Measurements from ENCODE around the gene NEK11. TPM values are rescaled to one million over a fixed set of nuclear protein-coding genes. Genes with fewer than 3 reads are reported as not detected.

NEK11 gene
- polyA plus RNA-seq, 3 donors = 0.31 to 0.56 (median 0.43) TPM

DNA sequence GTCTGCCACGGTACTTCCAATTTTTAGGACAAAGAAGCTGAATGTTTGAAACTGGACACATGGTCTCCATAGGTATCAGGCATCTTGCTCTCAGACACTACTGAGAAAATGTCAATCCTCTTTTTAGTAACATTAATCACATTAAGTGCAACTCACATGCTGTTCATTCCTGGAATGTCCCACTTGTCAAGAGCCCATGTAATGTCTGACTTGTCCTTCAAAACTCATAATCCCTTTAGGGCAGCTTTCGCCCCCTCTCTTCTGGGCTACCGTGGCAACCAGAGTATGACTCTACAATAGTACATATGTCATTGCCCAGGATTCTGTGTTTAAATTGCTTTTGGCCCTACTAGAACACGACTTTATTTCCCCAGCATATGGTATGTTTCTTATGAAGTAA, 367.2 kb downstream of the NEK11 start:
- H3K27me3 ChIP-seq (ENCODE audit: control insufficient read depth in 2 of 2, insufficient read depth in 2 of 2, low read length in 2 of 2) = no peaks in the 10 kb centered on the region
- Mint-ChIP-seq H3K4me1 (peaks cover 14% of the 10 kb centered on the region), H3K36me3 (no peaks in the 10 kb centered on the region), H3K27me3 (ENCODE audit: low read depth in 3 of 3) (peaks cover 0 to 2% (median 2%) of the 10 kb centered on the region in 3 donors), H3K9me3 (peaks cover 0 to 7% (median 3%) of the 10 kb centered on the region in 7 donors), H3K27ac (no peak overlapping the region), H3K4me3 (no peak overlapping the region)
- no peak overlapping the region for H2AFZ ChIP-seq (ENCODE audit: insufficient read depth, low read depth, low read length, poor library complexity, severe bottlenecking)
- DNase-seq = no peak
- no peak overlapping the region for H3K27ac ChIP-seq (ENCODE audit: low read depth in 1 of 2, low read length in 2 of 2)
- TF ChIP-seq CTCF (IDR thresholded peaks at IDR 0.05) = no peak
- WGBS (ENCODE audit: insufficient coverage) = 100% methylated on average over 1 of the region's 4 CpGs
- H3K4me1 ChIP-seq (ENCODE audit: control insufficient read depth in 1 of 2, insufficient read depth in 2 of 2, low read length in 2 of 2) = peaks cover 16 to 19% of the 10 kb centered on the region in 2 donors
- H3K4me3 ChIP-seq (replicated peaks in 1 of 3; ENCODE audit: low read depth in 2 of 3, low read length in 3 of 3) = no peak overlapping the region
- intact Hi-C loops (cut with micrococcal nuclease) = no loop called here
- no peak overlapping the region for H3K9ac ChIP-seq (ENCODE audit: insufficient read depth, low read length, poor library complexity, severe bottlenecking)
- no peak overlapping the region for H3K4me2 ChIP-seq (replicated peaks; ENCODE audit: extremely low read depth, low read length, poor library complexity, severe bottlenecking)
- no peaks in the 10 kb centered on the region for H3K36me3 ChIP-seq (replicated peaks in 1 of 2; ENCODE audit: control insufficient read depth in 1 of 2, insufficient read depth in 2 of 2, low read length in 2 of 2)
- H3K79me2 ChIP-seq (ENCODE audit: insufficient read depth, low read length) = no peaks in the 10 kb centered on the region
- peaks cover 0 to 4% of the 10 kb centered on the region in 2 donors for H3K9me3 ChIP-seq (replicated peaks in 1 of 2; ENCODE audit: control insufficient read depth in 1 of 2, insufficient read depth in 1 of 2, low read length in 2 of 2)
- no peaks in the 10 kb centered on the region for H4K20me1 ChIP-seq (ENCODE audit: insufficient read depth, low read length)

DNA sequence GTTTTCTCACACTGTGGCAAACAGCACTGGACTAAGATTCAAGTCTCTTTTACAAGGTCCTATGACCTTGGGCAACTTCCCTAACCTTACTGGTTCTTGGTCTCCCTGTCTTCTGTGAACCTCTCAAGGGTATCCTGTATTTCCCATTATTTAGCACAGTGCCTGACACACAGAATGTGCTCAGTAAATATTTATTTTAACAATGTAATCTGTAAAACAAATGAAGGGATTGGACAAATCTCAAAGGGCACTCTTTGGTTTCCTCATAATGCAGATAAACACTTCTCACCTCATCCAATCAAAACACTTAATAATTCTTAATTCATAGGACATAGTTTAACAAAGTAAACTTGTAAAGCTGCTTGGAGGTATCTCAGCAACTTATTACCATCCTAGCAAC, 367.7 kb downstream of the NEK11 start:
- Histone ChIP-seq H3K79me2 (ENCODE audit: insufficient read depth, low read length) (no peaks in the 10 kb centered on the region), H3K4me2 (replicated peaks; ENCODE audit: extremely low read depth, low read length, poor library complexity, severe bottlenecking) (no peak overlapping the region), H3K4me3 (replicated peaks in 1 of 3; ENCODE audit: low read depth in 2 of 3, low read length in 3 of 3) (no peak overlapping the region), H3K36me3 (replicated peaks in 1 of 2; ENCODE audit: control insufficient read depth in 1 of 2, insufficient read depth in 2 of 2, low read length in 2 of 2) (no peaks in the 10 kb centered on the region), H3K27ac (ENCODE audit: low read depth in 1 of 2, low read length in 2 of 2) (no peak overlapping the region), H4K20me1 (ENCODE audit: insufficient read depth, low read length) (no peaks in the 10 kb centered on the region), H3K4me1 (ENCODE audit: control insufficient read depth in 1 of 2, insufficient read depth in 2 of 2, low read length in 2 of 2) (peaks cover 12 to 14% of the 10 kb centered on the region in 2 donors), H3K9ac (ENCODE audit: insufficient read depth, low read length, poor library complexity, severe bottlenecking) (no peak overlapping the region), H3K9me3 (replicated peaks in 1 of 2; ENCODE audit: control insufficient read depth in 1 of 2, insufficient read depth in 1 of 2, low read length in 2 of 2) (peaks cover 0 to 4% of the 10 kb centered on the region in 2 donors), H2AFZ (ENCODE audit: insufficient read depth, low read depth, low read length, poor library complexity, severe bottlenecking) (no peak overlapping the region), H3K27me3 (ENCODE audit: control insufficient read depth in 2 of 2, insufficient read depth in 2 of 2, low read length in 2 of 2) (no peaks in the 10 kb centered on the region)
- H3K27ac Mint-ChIP-seq = no peak overlapping the region
- intact Hi-C loops (cut with micrococcal nuclease) = no loop called here
- no peak for TF ChIP-seq CTCF (IDR thresholded peaks at IDR 0.05)
- H3K4me1 Mint-ChIP-seq = peaks cover 11% of the 10 kb centered on the region
- H3K36me3 Mint-ChIP-seq = no peaks in the 10 kb centered on the region
- DNase-seq = no peak
- peaks cover 0 to 2% (median 2%) of the 10 kb centered on the region in 3 donors for H3K27me3 Mint-ChIP-seq (ENCODE audit: low read depth in 3 of 3)
- peaks cover 0 to 7% (median 4%) of the 10 kb centered on the region in 7 donors for H3K9me3 Mint-ChIP-seq
- H3K4me3 Mint-ChIP-seq = no peak overlapping the region
